Body of pancreas (tissue), 4 donors: Measurements from ENCODE around the gene FAM240A.

Experiments used
- POLR2A ChIP-seq, 3 donors: fragments of 450-650 bp; IDR thresholded peaks; one replicate each; pipeline ENCODE4 v1.6.1; 2016; ENCODE audit warnings: antibody characterized with exemption in 3 of 3, mild to moderate bottlenecking in 2 of 3
- TF ChIP-seq, protein P1 (sequence below), 7 experiments: fragments of 450-650 bp in 4 of 7; fragments of 200-600 bp in 3 of 7; sonication (generic) in 3 of 7; IDR thresholded peaks; one replicate each; pipeline ENCODE4 v1.5.1; 2016 to 2019; ENCODE audit warnings: antibody characterized with exemption in 7 of 7

DNA sequence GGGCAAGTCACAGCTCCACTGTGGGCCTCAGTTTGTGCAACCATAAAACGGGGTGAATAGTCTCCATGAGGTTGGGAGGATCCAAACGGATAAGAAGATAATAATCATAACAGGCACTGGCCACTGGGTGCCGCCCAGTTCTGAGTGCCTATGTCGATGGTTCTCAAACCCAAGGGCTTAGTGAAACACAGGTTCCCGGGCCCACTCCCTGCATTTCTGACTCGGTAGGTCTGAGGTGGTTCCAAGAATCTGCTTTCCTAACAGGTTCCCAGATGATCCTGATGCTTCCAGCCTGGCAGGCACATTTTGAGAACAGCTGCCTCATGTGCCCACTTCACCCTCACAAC, 60.0 kb downstream of the FAM240A start:
- TF ChIP-seq, protein P1, sequence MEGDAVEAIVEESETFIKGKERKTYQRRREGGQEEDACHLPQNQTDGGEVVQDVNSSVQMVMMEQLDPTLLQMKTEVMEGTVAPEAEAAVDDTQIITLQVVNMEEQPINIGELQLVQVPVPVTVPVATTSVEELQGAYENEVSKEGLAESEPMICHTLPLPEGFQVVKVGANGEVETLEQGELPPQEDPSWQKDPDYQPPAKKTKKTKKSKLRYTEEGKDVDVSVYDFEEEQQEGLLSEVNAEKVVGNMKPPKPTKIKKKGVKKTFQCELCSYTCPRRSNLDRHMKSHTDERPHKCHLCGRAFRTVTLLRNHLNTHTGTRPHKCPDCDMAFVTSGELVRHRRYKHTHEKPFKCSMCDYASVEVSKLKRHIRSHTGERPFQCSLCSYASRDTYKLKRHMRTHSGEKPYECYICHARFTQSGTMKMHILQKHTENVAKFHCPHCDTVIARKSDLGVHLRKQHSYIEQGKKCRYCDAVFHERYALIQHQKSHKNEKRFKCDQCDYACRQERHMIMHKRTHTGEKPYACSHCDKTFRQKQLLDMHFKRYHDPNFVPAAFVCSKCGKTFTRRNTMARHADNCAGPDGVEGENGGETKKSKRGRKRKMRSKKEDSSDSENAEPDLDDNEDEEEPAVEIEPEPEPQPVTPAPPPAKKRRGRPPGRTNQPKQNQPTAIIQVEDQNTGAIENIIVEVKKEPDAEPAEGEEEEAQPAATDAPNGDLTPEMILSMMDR (IDR thresholded peaks at IDR 0.05) = no peak
- no peak for TF ChIP-seq POLR2A (IDR thresholded peaks at IDR 0.05)
